Testis (tissue), 2 donors: ENCODE results near the gene ZNF827.

Experiments used
- CTCF ChIP-seq, 3 experiments: fragments of 450-650 bp in 2 of 3; fragments of 200-600 bp in 1 of 3; sonication (generic) in 1 of 3; IDR thresholded peaks; one replicate each; pipeline ENCODE4 v1.5.1; 2016 to 2019; ENCODE audit warnings: antibody characterized with exemption in 3 of 3, mild to moderate bottlenecking in 2 of 3, moderate library complexity in 1 of 3
- POLR2A ChIP-seq: fragments of 450-650 bp; IDR thresholded peaks from one replicate; pipeline ENCODE4 v1.6.1; 2017; ENCODE audit warnings: antibody characterized with exemption, mild to moderate bottlenecking, moderate library complexity

GRCh38 chr4:145884775-145885174, 53.8 kb downstream of the ZNF827 start:
- TF ChIP-seq CTCF (IDR thresholded peaks at IDR 0.05) (no peak), POLR2A (no peak)
